Stimulated activated CD4-positive, alpha-beta T cell treated with anti-CD3 and anti-CD28 coated beads, Interleukin-4, amount 100 ng/mL, for 24 hours (primary cell): ENCODE data around the gene RGS7.
"Not testable (repeated sequence)": the region's sequence is repeated elsewhere in the genome, so short reads cannot be mapped to it uniquely, and the experiment has no call there.

Experiments
- DNase-seq: peaks from one replicate; pipeline ENCODE4 v3.0.0-alpha.2; 2020

RGS7 gene

GRCh38 chr1:240813720-240814119, 543.3 kb downstream of the RGS7 start:
- no peak for DNase-seq

- no peak for DNase-seq
Observed at GRCh38 chr1:240811256-240811655, 545.7 kb downstream of the RGS7 start.

- DNase-seq, result no peak
Observed at GRCh38 chr1:240808381-240808780, 548.6 kb downstream of the RGS7 start.

- DNase-seq, result no peak
Observed at GRCh38 chr1:240806200-240806745, 550.7 kb downstream of the RGS7 start.

- DNase-seq, result no peak
Observed at GRCh38 chr1:240804475-240804874, 552.5 kb downstream of the RGS7 start.

GRCh38 chr1:240803151-240803550, 553.9 kb downstream of the RGS7 start:
- DNase-seq, result no peak

- no peak for DNase-seq
Observed at GRCh38 chr1:240802271-240802670, 554.7 kb downstream of the RGS7 start.

- no peak for DNase-seq
Observed at GRCh38 chr1:240801442-240801841, 555.6 kb downstream of the RGS7 start.

GRCh38 chr1:240800291-240800690, 556.7 kb downstream of the RGS7 start:
- no peak for DNase-seq

- no peak for DNase-seq
Observed at GRCh38 chr1:240797050-240797449, 560.0 kb downstream of the RGS7 start.

GRCh38 chr1:240794046-240794843, 562.8 kb downstream of the RGS7 start:
- DNase-seq, result no peak

GRCh38 chr1:240792915-240793529, 564.0 kb downstream of the RGS7 start:
- DNase-seq, result no peak

- no peak for DNase-seq
Observed at GRCh38 chr1:240790856-240791255, 566.1 kb downstream of the RGS7 start.

- DNase-seq, result no peak
Observed at GRCh38 chr1:240786880-240787279, 570.1 kb downstream of the RGS7 start.

GRCh38 chr1:240784776-240785175, 572.2 kb downstream of the RGS7 start:
- DNase-seq, result no peak

GRCh38 chr1:240783728-240784137, 573.3 kb downstream of the RGS7 start:
- DNase-seq, result not testable (repeated sequence)

- DNase-seq, result no peak
Observed at GRCh38 chr1:240776237-240776636, 580.8 kb downstream of the RGS7 start.

- no peak for DNase-seq
Observed at GRCh38 chr1:240772131-240772530, 584.9 kb downstream of the RGS7 start.

GRCh38 chr1:240771450-240771849, 585.6 kb downstream of the RGS7 start:
- DNase-seq, result no peak

- DNase-seq, result no peak
Observed at GRCh38 chr1:240768979-240769378, 588.0 kb downstream of the RGS7 start.

- no peak for DNase-seq
Observed at GRCh38 chr1:240766831-240767230, 590.2 kb downstream of the RGS7 start.

- DNase-seq, result no peak
Observed at GRCh38 chr1:240765732-240766363, 591.2 kb downstream of the RGS7 start.

- DNase-seq, result no peak
Observed at GRCh38 chr1:240763771-240764170, 593.2 kb downstream of the RGS7 start.

GRCh38 chr1:240763095-240763494, 593.9 kb downstream of the RGS7 start:
- DNase-seq, result not testable (repeated sequence)
